Measurements from ENCODE around the gene MEG3.

DNA sequence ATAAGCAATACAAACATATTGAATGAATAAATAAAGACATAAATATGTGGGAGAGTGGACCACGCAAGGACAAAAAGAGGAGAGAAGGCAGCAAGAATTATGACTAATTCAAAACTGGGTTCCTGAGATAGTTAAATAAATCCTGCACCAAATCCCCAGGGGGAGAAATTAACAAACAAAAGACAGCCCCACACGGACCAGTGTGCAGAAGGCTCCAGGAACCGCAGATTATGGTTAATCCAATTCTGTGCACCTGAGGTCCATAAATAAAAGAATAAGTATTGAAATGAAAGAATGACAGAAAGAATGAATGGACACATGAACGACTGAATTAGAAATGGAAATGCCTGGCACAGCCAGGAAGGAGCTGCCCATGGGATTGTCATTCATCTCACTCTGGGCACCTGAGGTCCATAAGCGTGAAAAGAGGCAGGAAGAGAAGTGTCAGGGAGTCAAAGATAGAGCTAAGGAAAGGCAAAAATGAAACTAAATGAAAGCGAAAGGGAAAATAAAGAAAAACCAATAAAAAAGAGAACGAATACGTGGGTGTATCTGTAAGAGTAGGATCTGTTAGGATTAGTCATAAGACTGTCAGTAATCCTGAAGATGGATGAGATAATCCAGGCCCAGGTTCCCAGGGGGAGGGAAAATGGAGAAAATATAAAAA is 23.3 kb downstream of the MEG3 start:
- TF ChIP-seq CTCF (IDR thresholded peaks at IDR 0.05; ENCODE audit: insufficient read depth, low read length, poor library complexity, severe bottlenecking), result no peak
- TF ChIP-seq EZH2phosphoT487 (conservative IDR thresholded peaks at IDR 0.05; ENCODE audit: low read length), result no peak
